ENCODE measurements around the gene SEMA3A.

DNA sequence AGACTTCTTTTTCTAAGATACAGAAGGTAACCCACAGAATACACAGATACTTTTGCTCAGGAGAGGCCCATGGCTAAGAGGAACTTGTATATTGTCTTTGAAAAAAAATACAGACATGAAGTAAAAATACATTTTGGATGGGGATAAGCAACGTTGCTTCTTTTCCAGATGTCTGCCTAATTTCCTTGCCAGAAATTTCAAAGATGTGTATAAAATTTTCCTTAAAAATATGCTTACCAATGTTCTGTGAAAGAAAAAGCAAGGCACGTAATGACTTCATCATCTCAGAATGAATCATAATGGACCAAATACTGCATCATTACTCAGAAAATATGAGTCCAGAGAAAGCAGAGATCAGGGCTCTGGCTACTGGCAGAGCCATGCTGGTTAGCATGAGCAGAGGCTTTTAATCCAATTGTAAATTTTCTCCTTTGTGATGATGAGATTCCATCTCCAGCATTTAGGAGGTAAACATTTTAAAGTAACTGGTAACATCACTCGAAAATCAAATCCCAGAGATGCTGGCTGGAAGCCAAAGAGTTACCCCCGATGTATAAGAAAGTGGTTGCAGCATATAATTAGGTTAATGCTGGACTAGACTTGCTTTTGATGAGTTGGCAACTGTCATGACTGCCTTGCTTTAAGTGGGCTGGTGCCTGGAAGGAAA lies 272.5 kb downstream of the SEMA3A start:
- TF ChIP-seq BRD4 (CRISPR knock-in tag; IDR thresholded peaks at IDR 0.05) (no peak), ZNF234 (CRISPR knock-in tag; conservative IDR thresholded peaks at IDR 0.05) (no peak), POLR2AphosphoS5 (IDR thresholded peaks at IDR 0.05; ENCODE audit: low read depth, low read length) (no peak), NFYB (CRISPR knock-in tag; IDR thresholded peaks at IDR 0.05) (no peak)
